GM19328 (cell line): Measurements from ENCODE around the gene PLK5.
"Not testable (repeated sequence)": the region's sequence is repeated elsewhere in the genome, so short reads cannot be mapped to it uniquely, and the experiment has no call there.

ENCODE experiments used
- ATAC-seq: cut with Tn5 transposase; IDR thresholded peaks from one replicate; pipeline ENCODE4 v1.9.1; 2021; ENCODE audit warnings: mild to moderate bottlenecking, moderate library complexity; ENCODE audit not compliant: unreplicated experiment

PLK5 gene

GRCh38 chr19:1491114-1491848 lies 32.6 kb upstream of the PLK5 start, which contains the start of gene REEP6:
REEP6 (plus strand) TSS chr19:1491181; CDS start chr19:1491270, 89 bp downstream.
- no peak for ATAC-seq

DNA sequence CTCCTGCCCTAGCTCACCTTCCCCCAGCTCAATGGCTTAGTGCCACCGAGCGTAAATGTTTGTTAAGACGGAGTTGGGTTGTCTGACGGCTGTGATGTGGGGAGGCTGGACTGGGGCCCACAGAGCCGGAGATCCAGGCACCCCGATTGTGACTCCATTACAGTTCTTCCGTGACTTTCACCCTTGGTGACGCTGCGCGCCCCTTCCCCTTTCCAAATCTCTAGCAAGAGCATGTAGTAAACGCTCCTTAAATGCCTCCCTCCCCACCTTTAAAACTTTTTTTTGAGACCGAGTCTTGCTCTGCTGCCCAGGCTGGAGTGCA lies 32.1 kb upstream of the PLK5 start:
- ATAC-seq = no peak

- no peak for ATAC-seq
Measured at GRCh38 chr19:1492474-1493006, 31.3 kb upstream of the PLK5 start.

- ATAC-seq = no peak
Measured at GRCh38 chr19:1494115-1494815, 29.6 kb upstream of the PLK5 start.

DNA sequence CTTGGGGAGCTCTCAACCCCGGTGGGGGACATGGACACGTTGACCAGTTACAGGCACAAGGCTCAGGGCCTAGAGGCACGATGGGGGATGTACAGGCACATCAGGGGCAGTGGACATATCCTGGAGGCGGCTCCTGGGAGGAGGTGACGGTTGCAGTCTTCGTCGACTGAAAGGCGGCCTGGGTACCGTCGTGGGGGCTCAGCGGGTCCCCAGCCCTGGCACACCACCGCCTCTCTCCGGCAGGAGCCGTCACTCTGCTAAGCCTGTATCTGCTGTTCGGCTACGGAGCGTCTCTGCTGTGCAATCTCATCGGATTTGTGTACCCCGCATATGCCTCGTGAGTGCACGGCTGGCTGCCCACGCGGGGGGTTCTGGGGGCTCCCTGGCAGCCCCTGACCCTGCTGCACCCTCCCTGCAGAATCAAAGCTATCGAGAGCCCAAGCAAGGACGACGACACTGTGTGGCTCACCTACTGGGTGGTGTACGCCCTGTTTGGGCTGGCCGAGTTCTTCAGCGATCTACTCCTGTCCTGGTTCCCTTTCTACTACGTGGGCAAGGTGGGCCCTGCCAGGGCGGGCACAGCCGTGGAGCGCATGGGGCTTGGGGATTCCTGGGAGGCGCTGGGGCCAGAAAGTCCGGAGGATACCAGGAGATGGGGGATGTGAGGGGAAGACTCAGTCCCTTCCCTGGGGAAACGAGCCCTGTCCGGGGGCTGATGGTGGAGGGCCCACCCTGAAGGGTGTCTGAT lies 28.7 kb upstream of the PLK5 start:
- no peak for ATAC-seq

- no peak for ATAC-seq
Measured at GRCh38 chr19:1495799-1496713, 27.8 kb upstream of the PLK5 start.

DNA sequence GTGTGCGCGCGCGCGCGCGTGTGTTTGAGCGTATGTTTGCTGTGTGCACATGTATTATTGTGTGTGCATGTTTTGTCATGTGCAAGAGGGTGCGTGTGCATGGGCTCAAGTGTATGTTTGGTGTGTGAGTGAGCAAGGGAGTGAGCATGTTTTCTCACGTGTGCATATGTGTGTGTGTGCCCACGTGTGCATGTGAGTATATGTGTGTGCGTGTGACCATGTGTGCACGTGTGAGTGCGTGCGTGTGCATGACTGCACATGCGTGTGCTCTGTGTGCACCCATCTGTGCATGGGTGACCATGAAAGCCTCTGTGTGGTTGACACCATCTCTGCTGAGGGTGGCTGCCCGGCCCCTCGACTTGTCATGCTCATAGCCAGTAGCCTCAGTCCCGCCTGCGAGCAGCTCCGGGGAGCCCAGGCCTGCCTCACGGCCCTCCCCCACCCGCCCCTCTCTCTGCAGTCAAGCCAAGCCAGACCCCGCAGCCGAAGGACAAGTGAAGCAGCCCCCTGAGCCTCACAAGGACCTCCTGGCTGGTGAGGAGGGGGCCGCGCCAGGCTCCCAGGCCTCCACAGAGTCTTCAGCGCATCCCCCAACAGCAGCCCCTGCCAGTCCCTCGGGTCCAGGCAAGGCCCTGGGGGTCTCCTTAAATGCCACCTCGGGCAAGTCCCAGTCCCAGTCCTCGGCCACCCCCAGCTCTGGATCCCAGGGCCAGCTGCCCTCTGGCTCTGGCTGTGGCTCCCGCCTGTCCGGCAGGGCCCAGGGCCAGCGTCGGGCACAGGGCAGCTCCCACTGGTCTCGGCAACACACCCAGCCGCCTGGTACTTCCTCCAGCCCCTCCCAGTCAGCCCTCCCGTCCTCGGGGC lies 26.9 kb upstream of the PLK5 start:
- ATAC-seq = no peak

DNA sequence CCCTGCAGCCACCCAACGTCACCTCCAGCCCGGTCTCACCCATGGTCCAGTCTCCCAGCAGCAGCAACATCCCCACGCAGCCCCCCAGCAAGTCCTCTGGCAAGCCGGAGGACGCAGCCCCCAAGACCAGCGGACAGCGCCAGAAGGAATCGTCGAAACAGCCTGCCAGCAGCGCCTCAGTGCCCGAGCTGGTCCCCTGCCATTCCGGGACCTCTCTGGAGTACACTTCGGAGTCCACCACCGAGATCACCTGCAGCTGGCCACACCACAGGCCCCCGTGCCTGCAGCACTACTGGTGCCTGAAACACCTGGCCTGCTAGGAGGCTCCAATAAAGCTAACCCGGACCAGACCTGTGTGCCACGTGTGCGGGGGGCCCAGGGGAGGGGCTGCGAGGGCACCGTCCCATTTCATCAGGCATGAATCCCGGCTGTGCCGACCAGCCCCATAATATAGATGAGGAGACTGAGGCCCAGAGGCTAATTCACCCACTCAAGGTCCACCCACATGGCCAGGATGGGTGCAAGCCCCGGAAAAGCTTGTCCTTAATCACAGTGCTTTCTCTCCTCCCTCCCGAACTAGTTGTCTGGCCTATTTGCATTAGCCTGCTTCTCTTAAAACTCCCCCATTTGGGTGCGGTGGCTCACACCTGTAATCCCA lies 26.2 kb upstream of the PLK5 start:
- ATAC-seq = no peak

GRCh38 chr19:1499231-1499630 lies 24.6 kb upstream of the PLK5 start:
- not testable (repeated sequence) for ATAC-seq

DNA sequence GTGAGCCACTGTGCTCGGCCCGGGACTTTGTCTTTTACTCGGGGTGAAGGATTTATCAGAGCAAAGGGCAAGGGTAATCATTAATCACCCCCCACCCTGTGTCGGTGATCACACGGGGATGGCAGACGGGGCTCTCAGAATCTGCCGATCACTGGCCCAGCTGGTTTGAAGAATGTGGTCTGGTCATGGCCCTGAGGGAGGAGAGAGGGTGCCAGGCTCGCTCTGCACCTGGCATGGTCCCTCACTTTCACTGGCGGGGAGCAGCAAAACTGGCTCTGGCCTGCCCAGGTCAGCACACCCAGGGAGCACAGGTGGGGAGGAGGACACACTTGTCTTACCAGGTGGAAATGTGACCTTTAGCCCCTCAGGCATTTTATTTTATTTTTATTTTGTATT lies 22.7 kb upstream of the PLK5 start:
- no peak for ATAC-seq

- ATAC-seq = no peak
Measured at GRCh38 chr19:1502433-1503088, 21.3 kb upstream of the PLK5 start.

GRCh38 chr19:1503089-1503924 lies 20.6 kb upstream of the PLK5 start:
- ATAC-seq = no peak

GRCh38 chr19:1503925-1504773 lies 19.7 kb upstream of the PLK5 start:
- ATAC-seq = no peak

GRCh38 chr19:1505012-1505411 lies 18.9 kb upstream of the PLK5 start:
- no peak for ATAC-seq

GRCh38 chr19:1505991-1506881 lies 17.6 kb upstream of the PLK5 start:
- ATAC-seq = no peak

DNA sequence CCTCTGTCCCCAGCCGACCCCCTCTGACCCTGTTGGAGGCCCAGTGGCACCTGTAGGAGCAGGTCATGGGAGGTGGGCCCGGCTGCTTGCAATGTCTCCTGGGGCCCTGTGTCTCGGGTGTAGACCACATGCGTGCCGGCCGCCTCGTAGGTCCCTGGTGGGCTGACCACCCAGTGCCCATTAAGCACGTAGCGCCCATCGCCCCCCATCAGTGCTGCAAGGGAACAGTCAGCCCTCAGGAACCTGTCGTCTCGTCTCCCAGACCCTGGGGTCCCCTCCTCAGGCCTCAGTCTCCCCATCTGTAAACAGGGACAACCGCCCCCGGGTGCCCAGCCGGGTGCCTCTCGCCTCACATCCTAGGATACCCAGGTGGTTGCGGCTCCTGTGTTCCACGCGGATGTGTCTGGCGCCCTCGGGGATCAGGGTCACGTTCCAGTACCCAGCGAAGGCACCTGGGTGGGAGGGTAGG lies 16.7 kb upstream of the PLK5 start:
- ATAC-seq = no peak
